ENCODE data around the gene C3orf49.

GRCh38 chr3:63875510-63875909 lies 56.4 kb downstream of the C3orf49 start:
- TF ChIP-seq CTCF (IDR thresholded peaks at IDR 0.05) (no peak), EZH2 (IDR thresholded peaks at IDR 0.05) (no peak)
